GM12892 (cell line): ENCODE data around the gene GPRC5C.
"Not testable (repeated sequence)": the region's sequence is repeated elsewhere in the genome, so short reads cannot be mapped to it uniquely, and the experiment has no call there.

Experiments
- POLR2A ChIP-seq: IDR thresholded peaks from 2 replicates; pipeline ENCODE4 v1.6.1; 2011; ENCODE audit warnings: low read depth, low read length, control low read depth
- TAF1 ChIP-seq: IDR thresholded peaks from 2 replicates; pipeline ENCODE4 v1.6.1; 2011; ENCODE audit warnings: low read depth, mild to moderate bottlenecking, control low read depth, low read length, borderline replicate concordance

DNA sequence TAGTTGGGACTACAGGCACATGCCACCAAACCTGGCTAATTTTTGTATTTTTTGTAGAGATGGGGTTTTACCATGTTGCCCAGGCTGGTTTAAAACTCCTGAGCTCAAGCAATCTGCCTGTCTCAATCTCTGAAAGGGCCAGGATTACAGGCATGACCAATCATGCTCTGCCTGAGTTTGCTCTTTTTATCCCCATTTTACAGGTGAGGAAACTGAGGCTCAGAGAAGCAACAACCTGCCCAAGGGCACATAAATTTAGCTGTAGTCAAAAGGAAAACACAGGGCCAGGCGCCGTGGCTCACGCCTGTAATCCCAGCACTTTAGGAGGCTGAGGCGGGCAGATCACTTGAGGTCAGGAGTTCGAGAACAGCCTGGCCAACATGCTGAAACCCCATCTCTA, 26.6 kb upstream of the GPRC5C start:
- TF ChIP-seq POLR2A, TAF1: not testable (repeated sequence)
